ENCODE data around the gene STPG3.

The STPG3 gene

DNA sequence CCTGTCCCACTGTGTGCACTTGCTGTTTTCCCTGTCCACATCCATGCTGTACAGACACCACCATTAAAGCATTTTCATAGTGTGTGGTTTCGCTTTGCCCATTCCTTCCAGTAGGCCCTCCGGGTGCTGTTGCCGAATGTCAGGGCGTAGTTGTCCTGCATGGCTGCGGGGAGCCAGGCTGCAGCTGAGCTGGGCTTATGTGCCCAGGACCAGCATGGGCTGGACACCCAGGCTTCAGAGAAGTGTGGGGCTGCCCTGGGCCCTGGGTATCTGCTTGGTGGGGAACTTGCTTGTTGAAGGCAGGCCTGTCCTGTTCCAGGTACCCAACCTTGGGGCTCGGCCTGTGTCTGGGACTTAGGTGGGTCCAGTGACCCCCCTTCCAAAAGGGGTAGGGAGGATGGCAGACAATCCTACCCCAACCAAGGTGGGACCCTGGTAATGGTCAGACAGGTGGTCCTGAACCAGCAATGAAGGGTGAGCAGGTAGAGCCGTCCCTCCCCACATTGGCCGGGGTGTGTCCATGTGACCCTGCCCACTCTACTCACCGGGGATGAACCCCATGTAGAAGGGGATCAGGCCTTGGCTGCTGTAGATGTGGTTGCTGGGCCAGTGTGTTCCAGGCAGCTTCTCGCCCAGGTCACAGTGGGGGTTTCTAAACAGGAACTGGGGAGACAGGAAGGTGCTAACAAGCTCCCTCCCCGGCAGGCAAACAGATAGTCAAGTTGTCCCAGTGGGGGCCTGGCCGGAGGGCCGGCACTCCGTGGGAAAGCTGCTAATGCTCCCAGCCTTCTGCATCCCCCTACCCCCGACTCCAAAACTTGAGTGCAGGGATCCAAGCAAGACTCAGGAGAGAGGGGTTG is 7.2 kb upstream of the STPG3 start:
- Mint-ChIP-seq H3K27me3 (ENCODE audit: low read depth) (no peaks in the 10 kb centered on the region), H3K36me3 (ENCODE audit: low read depth) (peaks cover 19% of the 10 kb centered on the region), H3K27ac (peak overlapping the region in 2 of 3 experiments; percentile 61 to 65), H3K4me1 (peaks cover 27% of the 10 kb centered on the region), H3K9me3 (no peaks in the 10 kb centered on the region), H3K4me3 (peak overlapping the region; percentile 89 to 96 (median 93))
- TF ChIP-seq, protein P1, sequence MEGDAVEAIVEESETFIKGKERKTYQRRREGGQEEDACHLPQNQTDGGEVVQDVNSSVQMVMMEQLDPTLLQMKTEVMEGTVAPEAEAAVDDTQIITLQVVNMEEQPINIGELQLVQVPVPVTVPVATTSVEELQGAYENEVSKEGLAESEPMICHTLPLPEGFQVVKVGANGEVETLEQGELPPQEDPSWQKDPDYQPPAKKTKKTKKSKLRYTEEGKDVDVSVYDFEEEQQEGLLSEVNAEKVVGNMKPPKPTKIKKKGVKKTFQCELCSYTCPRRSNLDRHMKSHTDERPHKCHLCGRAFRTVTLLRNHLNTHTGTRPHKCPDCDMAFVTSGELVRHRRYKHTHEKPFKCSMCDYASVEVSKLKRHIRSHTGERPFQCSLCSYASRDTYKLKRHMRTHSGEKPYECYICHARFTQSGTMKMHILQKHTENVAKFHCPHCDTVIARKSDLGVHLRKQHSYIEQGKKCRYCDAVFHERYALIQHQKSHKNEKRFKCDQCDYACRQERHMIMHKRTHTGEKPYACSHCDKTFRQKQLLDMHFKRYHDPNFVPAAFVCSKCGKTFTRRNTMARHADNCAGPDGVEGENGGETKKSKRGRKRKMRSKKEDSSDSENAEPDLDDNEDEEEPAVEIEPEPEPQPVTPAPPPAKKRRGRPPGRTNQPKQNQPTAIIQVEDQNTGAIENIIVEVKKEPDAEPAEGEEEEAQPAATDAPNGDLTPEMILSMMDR (IDR thresholded peaks at IDR 0.05; ENCODE audit: unreplicated experiment in 3 of 3) = no peak

DNA sequence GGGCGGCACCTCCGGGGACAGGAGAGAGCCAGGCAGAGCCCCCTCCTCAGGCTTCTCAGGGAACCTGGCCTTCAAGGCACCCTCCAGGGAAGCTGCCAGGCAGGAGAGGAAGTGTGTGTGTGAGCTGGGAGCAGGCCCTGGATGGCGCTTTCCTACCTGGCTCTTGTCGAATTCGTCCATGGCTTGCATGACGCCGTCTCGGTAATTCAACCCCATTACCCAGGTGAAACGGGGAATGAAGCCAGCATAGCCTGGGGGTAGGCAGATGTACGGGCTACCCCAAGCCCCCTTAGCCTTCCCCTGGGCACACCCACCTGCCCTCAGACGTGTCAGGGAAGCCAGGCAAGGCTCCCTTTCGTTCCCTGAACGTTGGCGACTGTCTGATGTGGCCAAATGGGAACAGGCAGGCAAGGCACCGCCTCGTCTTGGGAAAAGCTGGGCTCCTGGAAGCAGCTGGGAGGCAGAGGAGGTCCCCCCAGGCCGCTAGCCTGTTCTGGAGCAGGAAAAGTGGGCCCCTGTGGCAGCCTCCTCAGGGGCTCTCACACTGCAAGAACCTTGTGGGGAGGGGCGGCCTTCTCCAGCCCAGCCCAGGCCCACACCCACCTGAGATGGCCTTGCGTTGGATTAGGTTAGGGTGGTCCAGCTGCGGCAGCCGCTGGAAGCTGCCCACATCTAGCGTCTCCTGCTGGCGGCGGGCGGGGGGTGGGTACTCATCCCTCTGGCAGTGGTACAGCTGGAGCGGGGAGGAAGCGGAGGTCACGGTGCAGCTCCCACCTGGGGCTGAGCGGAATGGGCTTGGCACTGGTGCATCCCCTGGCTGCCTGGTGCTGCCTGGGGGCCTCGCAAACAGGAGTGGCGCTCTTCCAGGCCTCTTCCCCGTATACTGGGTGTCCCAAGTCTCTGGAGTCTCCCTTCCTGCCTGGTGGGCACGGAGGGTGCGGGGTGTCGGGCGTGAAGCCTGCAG is 6.3 kb upstream of the STPG3 start:
- peak overlapping the region in 1 of 3 experiments; percentile 61 for H3K27ac Mint-ChIP-seq
- peaks cover 24% of the 10 kb centered on the region for H3K4me1 Mint-ChIP-seq
- H3K4me3 Mint-ChIP-seq = peak overlapping the region in 2 of 3 experiments; percentile 17 to 89
- TF ChIP-seq, protein P1 (IDR thresholded peaks at IDR 0.05; ENCODE audit: unreplicated experiment in 3 of 3) = no peak
- no peaks in the 10 kb centered on the region for H3K27me3 Mint-ChIP-seq (ENCODE audit: low read depth)
- H3K36me3 Mint-ChIP-seq (ENCODE audit: low read depth) = peaks cover 19% of the 10 kb centered on the region
- no peaks in the 10 kb centered on the region for H3K9me3 Mint-ChIP-seq

DNA sequence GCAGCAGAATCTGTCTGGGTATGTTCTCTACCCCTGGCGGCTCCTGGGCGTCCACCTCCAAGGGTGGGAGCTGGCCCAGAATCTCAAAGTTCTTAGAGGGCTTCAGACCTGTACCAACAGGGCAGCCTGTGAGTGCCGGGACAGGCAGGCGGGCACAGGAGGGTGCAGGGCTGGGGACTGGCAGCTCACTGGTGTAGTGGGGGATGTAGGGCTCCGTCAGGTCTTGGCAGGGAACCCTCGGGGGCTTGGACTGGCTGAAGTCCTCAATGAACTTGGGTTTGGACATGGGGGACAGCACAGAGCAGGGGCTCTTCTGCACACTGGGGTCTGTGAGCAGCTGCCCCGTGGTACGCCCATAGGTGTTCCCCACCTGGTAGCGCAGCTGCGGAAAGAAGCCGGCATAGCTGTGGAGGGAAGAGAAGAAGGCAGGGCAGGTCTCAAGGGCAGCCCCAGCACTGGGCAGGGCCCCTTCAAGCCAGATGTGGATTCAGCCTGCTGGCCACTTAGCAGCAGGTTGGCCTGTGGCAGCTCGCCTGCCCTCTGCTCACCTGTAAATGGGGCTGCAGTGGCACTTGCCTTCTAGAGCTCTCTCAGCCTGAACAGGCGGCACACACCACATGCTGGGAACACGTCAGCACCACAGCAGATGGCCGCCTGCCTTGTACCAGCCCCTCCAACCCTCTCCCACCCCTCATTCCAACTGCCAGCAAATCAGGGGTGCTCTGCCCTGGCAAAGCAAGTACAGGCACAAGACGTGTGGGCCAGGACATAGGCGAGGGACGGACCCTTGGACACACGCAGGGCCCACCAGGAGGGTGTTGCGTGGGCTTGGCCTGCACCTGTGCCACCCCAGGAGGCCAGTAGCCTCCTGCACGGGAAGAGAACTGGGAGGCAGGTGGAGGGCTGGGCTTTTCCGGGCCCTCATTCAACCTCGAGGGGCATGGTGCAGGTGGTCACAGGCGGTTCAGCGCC is 5.3 kb upstream of the STPG3 start:
- TF ChIP-seq, protein P1 (IDR thresholded peaks at IDR 0.05; ENCODE audit: unreplicated experiment in 3 of 3) = no peak
- H3K9me3 Mint-ChIP-seq = no peaks in the 10 kb centered on the region
- H3K4me1 Mint-ChIP-seq = peaks cover 24% of the 10 kb centered on the region
- peak overlapping the region in 2 of 3 experiments; percentile 10 to 19 for H3K4me3 Mint-ChIP-seq
- peaks cover 19% of the 10 kb centered on the region for H3K36me3 Mint-ChIP-seq (ENCODE audit: low read depth)
- H3K27me3 Mint-ChIP-seq (ENCODE audit: low read depth) = no peaks in the 10 kb centered on the region
- H3K27ac Mint-ChIP-seq = no peak overlapping the region

DNA sequence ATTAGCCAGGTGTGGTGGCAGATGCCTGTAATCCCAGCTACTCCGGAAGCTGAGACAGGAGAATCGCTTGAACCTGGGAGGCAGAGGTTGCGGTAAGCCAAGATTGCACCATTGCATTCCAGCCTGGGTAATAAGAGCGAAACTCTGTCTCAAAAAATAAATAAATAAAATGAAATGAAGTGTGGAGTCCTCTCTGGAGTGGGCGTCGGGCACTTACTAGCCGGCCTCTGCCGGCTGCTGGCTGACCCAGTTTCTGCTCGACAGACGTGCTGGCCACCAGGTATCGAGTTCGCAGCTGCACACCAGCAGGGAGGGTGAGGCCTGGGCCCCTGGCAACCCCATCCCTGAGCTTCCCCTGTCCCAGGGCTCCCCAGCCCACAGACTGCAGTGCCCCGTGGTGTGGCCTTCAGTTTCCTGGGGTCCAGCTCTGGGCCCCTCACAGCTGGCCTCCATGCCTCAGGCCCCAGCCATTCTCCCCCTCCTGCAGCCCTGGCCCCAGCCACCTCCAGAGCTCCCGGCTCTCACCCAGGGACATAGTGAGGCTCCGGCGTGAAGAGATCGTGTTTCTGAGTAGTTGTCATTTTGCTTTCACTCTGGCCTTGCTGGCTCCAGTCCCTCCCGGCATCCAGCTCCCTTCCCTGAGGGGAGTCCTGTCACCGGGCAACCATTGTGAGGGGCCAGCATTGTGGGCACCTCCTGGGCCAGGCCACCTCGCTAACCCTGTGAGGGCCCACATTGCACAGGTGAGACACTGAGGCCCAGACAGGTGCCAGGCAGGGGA is 3.8 kb upstream of the STPG3 start:
- no peaks in the 10 kb centered on the region for H3K27me3 Mint-ChIP-seq (ENCODE audit: low read depth)
- H3K4me1 Mint-ChIP-seq = peaks cover 17% of the 10 kb centered on the region
- H3K27ac Mint-ChIP-seq = peak overlapping the region in 1 of 3 experiments; percentile 66

More for the DNA sequence above, 3.8 kb upstream of the STPG3 start:
- Mint-ChIP-seq H3K4me3 (no peak overlapping the region), H3K9me3 (no peaks in the 10 kb centered on the region), H3K36me3 (ENCODE audit: low read depth) (peaks cover 16% of the 10 kb centered on the region)
- TF ChIP-seq, protein P1 (IDR thresholded peaks at IDR 0.05; ENCODE audit: unreplicated experiment in 3 of 3) = no peak

All from nephron (organoid).